ENCODE data around the gene PODNL1. TPM values are rescaled to one million over a fixed set of nuclear protein-coding genes. Genes with fewer than 3 reads are reported as not detected.
A peak's percentile ranks its signal among the peaks of the same experiment; 100 is the strongest.

The PODNL1 gene
- total RNA-seq, 1 donor from 2014 or later: not detected

GRCh38 chr19:13981467-13981866 lies 43.2 kb upstream of the PODNL1 start:
- DNase-seq (ENCODE audit: low read depth) (no peak), FAIRE-seq (no peak)
- Histone ChIP-seq H3K4me3 (ENCODE audit: low read depth, low read length) (no peak overlapping the region), H3K36me3 (ENCODE audit: control insufficient read depth, insufficient read depth, low read length) (peaks cover 3% of the 10 kb centered on the region), H3K27me3 (ENCODE audit: control insufficient read depth, insufficient read depth, low read length) (no peaks in the 10 kb centered on the region)
- TF ChIP-seq, protein P1, sequence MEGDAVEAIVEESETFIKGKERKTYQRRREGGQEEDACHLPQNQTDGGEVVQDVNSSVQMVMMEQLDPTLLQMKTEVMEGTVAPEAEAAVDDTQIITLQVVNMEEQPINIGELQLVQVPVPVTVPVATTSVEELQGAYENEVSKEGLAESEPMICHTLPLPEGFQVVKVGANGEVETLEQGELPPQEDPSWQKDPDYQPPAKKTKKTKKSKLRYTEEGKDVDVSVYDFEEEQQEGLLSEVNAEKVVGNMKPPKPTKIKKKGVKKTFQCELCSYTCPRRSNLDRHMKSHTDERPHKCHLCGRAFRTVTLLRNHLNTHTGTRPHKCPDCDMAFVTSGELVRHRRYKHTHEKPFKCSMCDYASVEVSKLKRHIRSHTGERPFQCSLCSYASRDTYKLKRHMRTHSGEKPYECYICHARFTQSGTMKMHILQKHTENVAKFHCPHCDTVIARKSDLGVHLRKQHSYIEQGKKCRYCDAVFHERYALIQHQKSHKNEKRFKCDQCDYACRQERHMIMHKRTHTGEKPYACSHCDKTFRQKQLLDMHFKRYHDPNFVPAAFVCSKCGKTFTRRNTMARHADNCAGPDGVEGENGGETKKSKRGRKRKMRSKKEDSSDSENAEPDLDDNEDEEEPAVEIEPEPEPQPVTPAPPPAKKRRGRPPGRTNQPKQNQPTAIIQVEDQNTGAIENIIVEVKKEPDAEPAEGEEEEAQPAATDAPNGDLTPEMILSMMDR (IDR thresholded peaks at IDR 0.05; ENCODE audit: insufficient read depth, low read length, severe bottlenecking): no peak

DNA sequence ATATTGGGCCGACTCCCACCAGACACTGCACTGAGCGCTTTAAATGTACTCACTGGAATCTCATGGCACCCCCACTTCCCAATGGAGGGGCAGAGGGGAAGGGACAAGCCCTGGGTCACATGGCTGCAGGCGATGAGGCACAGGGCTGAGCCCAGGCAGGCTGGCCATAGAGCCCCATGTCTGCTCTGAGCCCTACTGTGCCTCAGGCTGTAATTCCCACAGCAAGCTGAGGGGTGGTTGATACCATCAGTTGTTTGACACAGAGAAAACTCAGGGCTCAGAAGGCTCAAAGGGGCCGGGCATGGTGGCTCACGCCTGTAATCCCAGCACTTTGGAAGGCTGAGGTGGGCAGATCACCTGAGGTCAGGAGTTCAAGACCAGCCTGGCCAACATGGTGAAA lies 42.8 kb upstream of the PODNL1 start:
- no peaks in the 10 kb centered on the region for H3K27me3 ChIP-seq (ENCODE audit: control insufficient read depth, insufficient read depth, low read length)
- TF ChIP-seq, protein P1 (IDR thresholded peaks at IDR 0.05; ENCODE audit: insufficient read depth, low read length, severe bottlenecking): no peak
- H3K4me3 ChIP-seq (ENCODE audit: low read depth, low read length): no peak overlapping the region
- peaks cover 3% of the 10 kb centered on the region for H3K36me3 ChIP-seq (ENCODE audit: control insufficient read depth, insufficient read depth, low read length)
- DNase-seq (ENCODE audit: low read depth) (no peak), FAIRE-seq (no peak)

DNA sequence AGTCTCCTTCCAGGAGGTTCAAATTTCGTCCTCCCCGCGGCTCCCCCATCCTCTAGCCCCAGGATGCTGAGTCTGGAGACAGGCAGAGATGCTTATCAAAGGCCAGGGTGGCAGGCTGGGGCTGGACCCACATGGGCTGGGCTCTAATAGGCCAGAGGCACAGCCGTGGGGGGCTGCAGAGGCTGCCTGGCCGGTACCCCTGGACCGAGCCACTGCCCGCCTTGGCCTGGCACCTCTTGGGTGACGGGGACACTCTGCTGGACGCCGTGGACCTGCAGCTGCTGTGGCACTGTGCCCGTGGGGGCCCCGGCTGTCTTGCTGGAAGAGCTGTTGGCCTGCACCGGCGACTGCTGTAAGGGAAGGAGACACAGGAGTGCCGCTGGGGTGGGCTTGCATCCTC lies 42.1 kb upstream of the PODNL1 start:
- no peak overlapping the region for H3K4me3 ChIP-seq (ENCODE audit: low read depth, low read length)
- FAIRE-seq (no peak), DNase-seq (ENCODE audit: low read depth) (no peak)
- H3K36me3 ChIP-seq (ENCODE audit: control insufficient read depth, insufficient read depth, low read length): peaks cover 5% of the 10 kb centered on the region
- TF ChIP-seq, protein P1 (IDR thresholded peaks at IDR 0.05; ENCODE audit: insufficient read depth, low read length, severe bottlenecking): no peak
- H3K27me3 ChIP-seq (ENCODE audit: control insufficient read depth, insufficient read depth, low read length): no peaks in the 10 kb centered on the region

DNA sequence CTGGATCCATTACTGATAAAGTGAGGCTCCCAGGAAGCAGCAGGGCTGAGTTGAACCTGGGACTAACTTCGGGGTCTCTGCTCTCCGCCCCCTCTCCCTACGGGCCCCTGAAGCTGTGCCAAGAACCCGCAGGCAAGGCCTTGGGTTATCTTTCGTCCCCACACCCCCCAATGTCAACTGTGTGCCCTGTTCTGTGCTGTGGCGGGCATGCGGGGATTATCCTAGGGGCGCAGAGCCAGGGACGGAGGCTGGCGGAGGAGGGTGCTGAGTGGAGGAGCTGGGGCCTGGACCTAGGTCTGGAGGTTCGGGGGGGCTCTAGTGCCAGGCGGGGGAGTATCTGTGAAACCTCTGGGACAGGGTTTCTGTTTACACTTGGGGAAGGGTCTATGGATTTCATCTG lies 41.5 kb upstream of the PODNL1 start:
- TF ChIP-seq, protein P1 (IDR thresholded peaks at IDR 0.05; ENCODE audit: insufficient read depth, low read length, severe bottlenecking): no peak
- no peaks in the 10 kb centered on the region for H3K27me3 ChIP-seq (ENCODE audit: control insufficient read depth, insufficient read depth, low read length)
- FAIRE-seq: no peak
- peaks cover 5% of the 10 kb centered on the region for H3K36me3 ChIP-seq (ENCODE audit: control insufficient read depth, insufficient read depth, low read length)
- no peak for DNase-seq (ENCODE audit: low read depth)
- H3K4me3 ChIP-seq (ENCODE audit: low read depth, low read length): no peak overlapping the region

- no peak for DNase-seq (ENCODE audit: low read depth)
- Histone ChIP-seq H3K27me3 (ENCODE audit: control insufficient read depth, insufficient read depth, low read length) (no peaks in the 10 kb centered on the region), H3K4me3 (ENCODE audit: low read depth, low read length) (peak overlapping the region; percentile 34), H3K36me3 (ENCODE audit: control insufficient read depth, insufficient read depth, low read length) (peaks cover 5% of the 10 kb centered on the region)
- no peak for FAIRE-seq
- TF ChIP-seq, protein P1 (IDR thresholded peaks at IDR 0.05; ENCODE audit: insufficient read depth, low read length, severe bottlenecking): no peak
Measured at GRCh38 chr19:13979244-13979615, 41.0 kb upstream of the PODNL1 start.
